ENCODE measurements around the gene UBE2D2.

DNA sequence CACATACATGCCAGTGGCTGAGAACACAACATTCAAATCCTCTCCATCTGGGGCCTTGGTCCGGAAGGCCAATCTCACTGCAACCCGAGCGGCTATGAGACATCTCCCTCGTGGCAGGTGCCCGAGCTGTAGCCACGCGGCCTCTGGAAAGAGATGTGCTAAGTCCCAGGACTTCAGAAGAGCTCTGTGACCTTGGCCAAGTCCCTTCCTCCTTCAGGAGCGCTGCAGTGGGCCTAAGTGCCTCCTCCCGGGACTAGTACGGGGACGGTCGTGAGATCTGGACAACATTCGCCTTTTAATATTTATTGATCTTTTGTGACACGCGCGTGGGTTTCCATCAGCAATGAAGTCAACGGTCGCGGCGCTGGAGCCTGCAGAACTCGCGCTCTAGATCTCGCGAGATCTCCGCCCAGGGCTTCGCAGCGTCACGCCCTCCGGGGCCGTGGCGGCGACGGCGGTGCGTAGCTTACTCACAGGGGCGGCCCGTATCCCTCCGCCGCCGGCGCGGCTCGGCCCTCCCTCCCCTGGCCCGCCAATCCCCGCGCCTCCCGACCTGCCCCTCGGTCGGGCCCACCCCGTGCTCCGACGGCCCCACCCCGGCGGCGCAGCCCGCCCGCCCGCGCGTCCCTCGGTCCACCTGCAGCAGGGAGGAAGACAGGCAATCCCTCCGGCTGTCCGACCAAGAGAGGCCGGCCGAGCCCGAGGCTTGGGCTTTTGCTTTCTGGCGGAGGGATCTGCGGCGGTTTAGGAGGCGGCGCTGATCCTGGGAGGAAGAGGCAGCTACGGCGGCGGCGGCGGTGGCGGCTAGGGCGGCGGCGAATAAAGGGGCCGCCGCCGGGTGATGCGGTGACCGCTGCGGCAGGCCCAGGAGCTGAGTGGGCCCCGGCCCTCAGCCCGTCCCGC lies at the start of gene UBE2D2:
- TF ChIP-seq CTCF (IDR thresholded peaks at IDR 0.05; ENCODE audit: low read length): no peak
- no peak for TF ChIP-seq EZH2 (IDR thresholded peaks at IDR 0.05; ENCODE audit: borderline replicate concordance, low read length)
